Activated gamma-delta T cell treated with Interleukin-2 at 50 U/mL for 16 hours (primary cell): Measurements from ENCODE around the gene KCNK7.

Experiments
- DNase-seq: peaks from one replicate; pipeline ENCODE4 v3.0.0-alpha.2; 2020

Gene KCNK7

DNA sequence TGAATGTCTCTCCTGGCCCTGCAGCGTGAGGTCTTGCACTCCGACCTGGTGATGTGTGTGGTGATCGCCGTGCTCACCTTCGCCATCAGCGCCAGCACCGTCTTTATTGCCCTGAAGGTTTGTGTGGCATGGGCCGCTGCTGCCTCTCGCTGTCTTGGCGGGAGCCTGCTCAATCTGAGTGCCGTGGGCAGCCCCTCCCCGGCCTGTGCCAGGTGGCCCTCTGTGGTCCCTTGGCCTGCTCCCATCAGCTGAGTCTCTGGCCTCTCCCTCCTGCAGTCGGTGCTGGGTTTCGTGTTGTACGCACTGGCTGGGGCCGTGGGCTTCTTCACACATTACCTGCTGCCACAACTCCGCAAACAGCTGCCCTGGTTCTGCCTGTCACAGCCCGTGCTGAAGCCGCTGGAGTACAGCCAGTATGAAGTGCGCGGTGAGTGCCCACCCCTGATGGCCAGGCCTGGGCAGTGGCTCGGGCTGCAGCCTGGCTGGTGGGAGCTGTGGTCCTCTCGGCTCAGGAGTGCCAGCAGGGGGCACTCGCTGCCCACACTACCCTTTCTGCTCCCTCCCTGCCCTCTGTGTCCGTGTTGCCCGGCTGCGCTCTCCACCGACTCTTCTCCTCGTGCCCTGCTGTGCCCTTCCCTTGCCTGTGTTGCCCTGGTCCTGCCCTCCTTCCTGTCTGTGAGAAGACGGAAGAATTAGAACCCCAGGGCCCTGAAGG, 30.2 kb upstream of the KCNK7 start:
- peak; percentile 54 for DNase-seq

DNA sequence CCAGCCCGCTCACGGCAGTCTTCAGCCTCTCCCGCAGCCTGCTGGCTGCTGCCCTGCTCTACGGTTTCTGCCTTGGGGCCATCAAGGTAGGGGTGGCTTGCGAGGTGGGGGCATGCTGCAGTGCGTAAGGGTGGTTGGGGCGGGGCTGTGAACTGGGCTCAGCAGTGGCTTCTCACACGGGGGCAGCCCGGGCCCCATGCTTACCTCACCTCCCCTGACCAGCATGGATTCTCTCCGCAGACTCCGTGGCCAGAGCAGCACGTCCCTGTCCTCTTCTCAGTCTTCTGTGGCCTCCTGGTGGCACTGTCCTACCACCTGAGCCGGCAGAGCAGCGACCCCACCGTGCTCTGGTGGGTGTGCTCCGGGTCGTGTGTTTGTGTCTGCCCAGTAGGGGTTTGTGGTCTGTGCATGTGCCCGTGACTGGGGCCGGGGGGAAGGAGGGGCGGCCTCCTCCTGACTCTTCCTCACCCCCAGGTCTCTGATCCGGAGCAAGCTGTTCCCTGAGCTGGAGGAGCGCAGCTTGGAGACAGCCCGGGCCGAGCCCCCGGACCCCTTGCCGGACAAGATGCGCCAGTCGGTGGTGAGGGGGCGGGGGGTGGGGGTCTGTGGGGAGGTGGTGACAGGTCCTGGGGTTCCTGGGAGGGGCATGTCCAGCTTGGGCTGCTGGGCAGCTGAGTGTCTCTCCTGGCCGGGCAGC, 29.5 kb upstream of the KCNK7 start:
- no peak for DNase-seq

DNA sequence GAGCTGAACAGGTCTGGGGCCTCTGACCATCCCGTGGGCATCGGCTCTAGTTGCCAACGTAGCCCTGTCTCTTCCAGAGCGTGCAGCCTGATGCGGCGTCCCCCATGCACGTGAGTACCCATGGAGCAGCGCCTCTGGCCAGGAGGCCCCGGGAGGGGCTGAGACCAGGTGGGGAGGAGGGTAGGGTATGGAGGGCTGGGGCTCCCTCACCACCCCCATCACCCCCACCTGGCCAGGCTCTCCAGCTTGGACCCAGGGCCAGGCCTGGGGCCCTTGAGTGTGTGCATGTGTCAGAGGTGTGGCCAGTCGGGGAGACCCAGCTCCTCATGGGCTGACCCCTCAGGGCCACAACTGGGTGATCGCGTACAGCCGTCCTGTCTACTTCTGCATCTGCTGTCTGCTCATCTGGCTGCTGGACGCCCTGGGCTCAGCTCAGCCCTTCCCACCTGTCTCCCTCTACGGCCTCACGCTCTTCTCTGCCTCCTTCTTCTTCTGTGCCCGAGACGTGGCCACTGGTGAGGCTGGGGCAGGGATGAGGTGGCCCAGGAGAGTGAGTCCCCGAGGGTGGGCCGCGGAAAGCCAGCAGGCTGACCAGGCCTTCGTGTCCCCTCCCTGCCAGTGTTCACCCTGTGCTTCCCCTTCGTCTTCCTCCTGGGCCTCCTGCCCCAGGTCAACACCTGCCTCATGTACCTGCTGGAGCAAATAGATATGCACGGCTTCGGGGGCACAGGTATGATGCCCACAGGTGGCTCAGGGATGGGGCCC, 28.4 kb upstream of the KCNK7 start:
- DNase-seq: no peak

DNA sequence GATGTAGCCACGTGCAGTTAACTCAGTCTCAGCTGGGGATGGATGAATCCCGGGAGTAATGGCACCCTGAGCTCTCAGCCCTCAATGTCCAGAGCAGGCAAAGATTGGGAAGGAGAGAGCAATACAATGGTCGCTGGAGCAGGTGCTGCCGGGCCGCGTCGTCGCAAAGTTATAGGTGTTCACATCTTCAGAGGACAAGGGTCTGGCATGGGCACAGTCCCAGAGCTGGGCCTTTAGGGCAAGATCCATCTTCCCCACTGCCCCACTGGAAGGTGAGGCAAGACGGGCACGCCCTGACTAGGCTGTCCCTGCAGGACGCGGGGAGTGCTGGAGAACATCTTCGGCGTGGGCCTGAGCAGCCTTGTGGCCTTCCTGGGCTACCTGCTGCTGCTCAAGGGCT, 27.6 kb upstream of the KCNK7 start:
- DNase-seq: no peak

DNA sequence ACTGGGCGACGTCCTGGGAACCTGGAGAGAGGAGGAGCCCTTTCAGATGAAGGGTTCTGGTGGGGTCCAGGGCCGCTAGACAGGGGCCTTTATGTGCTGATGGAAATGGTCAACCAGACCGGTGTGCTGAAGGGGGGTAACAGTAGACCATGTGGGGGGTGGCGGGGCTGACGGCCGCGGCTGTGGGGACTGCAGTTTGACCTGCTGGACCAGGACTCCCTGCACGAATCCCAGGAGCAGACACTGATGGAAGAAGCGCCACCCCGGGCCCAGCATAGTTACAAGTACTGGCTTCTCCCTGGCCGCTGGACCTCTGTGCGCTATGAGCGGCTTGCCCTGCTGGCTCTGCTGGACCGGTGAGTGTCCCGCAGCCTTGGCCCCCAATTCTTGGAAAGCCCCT, 26.4 kb upstream of the KCNK7 start:
- no peak for DNase-seq

DNA sequence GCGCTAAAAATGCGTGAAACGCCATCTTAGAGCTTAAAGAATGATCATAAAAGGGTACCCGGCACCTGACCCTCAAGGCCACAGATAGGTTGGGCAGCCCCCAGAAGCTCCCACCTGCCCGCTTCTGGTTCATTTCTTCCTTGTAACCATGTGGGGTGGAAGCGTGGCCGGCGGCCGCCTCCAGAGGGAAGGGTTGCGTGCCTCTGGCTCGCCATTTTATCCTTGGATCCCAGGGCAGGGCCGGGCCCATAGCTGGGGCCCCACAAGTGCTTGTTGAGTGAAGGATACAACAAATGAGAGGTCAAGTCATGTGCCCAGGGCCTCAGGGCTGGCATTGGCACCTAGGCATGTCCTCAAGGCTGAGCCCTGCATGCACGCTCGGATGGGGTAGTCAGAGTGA, 25.9 kb upstream of the KCNK7 start:
- DNase-seq: no peak

DNA sequence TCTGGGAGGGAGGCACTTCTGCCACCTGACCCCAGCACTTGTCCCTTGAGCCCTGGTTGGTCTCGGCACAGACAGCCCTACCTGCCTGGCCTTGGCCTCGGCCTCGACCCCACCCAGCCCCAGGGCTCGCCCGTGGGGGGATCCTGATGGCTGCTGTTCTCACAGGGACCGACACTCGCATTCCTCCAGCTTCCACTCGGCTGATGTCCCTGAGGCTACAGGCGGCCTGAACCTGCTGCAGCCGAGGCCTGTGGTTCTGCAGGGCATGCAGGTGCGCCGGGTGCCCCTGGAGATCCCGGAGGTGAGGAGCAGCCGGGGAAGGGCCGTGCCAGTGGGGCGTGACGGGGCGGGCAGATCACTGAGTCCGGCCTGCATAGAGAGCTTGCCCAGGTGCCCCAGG, 25.1 kb upstream of the KCNK7 start:
- no peak for DNase-seq

DNA sequence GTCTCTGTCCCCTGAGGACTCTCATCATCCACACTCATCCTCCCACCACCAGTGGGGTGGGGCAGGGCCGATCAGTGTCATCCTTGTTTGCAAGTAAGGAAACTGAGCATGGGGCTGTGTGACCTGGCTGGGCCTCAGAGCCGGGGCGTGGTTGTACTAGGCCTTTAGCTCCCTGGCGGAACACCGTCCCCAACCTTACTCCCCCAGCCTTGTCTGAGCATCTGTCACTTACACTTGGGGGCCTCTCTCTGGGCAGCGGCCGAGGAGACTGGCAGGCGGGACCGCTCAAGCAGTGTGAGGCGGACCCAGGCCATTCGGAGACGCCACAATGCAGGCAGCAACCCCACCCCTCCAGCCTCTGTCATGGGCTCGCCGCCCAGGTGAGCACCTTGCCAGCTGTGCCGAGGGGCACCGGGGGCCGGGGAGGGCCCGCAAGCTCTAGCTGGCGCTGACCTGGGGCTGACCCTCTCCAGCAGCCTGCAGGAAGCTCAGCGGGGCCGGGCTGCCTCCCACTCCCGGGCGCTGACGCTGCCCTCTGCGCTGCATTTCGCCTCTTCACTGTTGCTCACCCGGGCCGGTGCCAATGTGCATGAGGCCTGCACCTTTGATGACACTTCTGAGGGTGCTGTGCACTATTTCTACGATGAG, 23.8 kb upstream of the KCNK7 start:
- no peak for DNase-seq

DNA sequence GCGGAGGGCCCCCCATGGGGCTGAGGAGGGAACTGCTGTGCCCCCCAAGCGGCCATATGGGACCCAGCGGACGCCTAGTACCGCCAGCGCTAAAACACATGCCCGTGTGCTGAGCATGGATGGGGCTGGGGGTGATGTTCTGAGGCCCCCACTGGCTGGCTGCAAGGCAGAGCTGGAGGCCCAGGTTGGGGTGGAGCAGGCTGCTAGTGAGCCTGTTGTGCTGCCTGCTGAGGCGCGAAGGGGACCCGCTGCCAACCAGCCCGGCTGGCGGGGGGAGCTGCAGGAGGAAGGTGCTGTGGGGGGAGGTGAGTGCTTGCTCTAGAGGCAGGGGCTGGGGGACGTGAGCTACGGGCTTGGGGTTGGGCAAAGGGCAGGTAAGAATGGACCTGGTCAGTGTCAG, 23.2 kb upstream of the KCNK7 start:
- no peak for DNase-seq

DNA sequence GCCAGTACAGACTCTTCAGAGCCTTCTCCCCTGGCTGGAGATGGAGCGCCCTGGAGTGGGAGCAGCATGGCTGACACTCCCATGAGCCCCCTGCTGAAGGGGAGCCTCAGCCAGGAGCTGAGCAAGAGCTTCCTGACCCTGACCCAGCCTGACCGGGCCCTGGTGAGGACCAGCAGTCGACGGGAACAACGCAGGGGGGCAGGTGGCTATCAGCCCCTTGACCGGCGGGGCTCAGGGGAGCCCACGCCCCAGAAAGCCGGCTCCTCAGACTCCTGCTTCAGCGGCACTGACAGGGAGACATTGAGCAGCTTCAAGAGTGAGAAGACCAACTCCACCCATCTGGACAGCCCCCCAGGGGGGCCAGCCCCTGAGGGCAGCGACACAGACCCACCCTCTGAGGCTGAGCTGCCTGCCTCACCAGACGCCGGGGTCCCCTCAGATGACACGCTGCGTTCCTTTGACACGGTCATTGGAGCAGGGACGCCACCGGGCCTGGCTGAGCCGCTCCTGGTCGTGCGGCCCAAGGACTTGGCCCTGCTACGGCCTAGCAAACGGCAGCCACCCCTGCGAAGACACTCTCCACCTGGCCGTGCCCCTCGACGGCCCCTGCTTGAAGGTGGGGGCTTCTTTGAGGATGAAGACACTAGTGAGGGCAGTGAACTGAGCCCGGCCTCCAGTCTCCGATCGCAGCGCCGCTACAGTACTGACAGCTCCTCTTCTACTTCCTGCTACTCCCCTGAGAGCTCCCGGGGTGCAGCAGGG, 22.6 kb upstream of the KCNK7 start:
- DNase-seq: no peak

DNA sequence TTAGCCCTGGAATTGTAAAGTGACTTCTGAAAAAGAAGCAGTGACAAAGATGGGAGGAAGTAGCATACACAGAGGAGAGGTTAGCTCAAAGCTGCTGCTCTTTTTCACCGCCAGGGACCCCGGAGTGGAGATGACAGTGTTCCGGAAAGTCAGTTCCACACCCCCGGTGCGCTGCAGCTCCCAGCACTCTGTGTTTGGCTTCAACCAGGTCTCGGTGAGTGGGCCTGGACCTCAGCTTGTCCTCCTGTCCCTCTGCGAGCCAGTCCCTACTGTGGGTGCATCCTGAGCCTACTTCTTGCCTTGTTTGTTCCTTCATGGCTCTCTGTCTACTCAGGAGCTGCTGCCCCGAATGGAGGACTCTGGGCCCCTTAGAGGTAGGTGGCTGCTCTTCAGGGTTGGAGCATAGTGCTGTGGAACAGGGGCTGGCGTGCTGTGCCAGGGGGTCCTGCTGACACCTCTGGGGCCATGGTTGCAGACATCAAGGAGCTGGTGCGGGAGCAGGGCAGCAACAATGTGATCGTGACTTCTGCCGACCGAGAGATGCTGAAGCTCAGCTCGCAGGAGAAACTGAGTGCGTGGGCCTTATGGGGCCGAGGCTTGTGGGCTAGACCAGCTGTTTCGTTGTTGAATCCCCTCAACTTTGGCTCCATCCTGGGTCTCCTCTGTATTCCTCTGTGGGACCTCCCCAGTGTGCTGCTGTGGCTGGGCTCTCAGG, 21.7 kb upstream of the KCNK7 start:
- DNase-seq: no peak

DNA sequence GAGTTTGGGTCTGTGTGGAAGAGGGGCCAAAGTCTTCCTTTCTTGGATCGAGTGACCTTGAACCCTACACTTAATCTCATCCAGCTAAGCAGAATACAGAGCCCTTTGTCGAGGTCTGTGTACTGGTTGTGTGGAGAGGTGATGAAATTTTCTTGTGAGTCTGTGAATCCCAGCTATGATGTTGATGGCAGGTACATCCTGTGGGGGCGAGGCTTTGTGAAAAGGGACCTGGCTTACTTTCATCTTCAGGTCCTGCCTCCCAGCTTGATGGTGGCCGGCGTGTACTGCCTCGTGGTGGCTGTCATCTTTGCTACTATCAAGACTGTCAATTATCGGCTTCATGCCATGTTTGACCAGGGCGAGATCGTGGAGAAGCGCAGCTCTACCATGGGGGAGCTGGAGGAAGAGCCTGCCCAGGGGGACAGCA, 21.0 kb upstream of the KCNK7 start:
- DNase-seq: no peak

DNA sequence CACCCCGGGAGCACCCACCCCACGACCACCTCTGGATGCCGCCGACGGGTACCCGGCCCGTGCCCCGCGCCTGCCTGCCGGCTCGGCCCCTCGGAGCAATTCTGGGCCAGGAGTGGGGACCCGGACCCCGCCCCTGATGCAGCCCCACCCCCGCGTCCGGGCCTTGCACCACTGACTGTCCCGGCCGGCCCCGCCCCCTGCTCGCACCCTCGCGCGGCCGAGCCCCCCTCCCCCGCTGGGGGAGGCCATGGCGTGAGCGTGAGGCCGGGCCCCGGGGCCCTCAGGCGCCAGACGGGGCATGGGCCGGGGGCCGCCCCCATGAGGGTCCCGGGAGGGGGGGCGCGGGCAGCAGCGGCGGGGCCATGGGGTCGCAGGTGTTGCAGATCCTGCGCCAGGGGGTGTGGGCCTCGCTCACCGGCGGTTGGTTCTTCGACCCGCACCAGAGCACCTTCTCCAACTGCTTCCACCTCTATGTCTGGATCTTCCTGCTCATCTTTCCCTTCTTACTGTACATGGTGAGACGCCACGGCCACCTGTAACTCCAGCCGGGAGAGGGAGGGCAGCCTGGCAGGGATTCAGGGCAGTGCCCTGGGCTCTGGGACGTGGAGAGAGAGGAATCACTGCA, 20.5 kb upstream of the KCNK7 start:
- DNase-seq: no peak

DNA sequence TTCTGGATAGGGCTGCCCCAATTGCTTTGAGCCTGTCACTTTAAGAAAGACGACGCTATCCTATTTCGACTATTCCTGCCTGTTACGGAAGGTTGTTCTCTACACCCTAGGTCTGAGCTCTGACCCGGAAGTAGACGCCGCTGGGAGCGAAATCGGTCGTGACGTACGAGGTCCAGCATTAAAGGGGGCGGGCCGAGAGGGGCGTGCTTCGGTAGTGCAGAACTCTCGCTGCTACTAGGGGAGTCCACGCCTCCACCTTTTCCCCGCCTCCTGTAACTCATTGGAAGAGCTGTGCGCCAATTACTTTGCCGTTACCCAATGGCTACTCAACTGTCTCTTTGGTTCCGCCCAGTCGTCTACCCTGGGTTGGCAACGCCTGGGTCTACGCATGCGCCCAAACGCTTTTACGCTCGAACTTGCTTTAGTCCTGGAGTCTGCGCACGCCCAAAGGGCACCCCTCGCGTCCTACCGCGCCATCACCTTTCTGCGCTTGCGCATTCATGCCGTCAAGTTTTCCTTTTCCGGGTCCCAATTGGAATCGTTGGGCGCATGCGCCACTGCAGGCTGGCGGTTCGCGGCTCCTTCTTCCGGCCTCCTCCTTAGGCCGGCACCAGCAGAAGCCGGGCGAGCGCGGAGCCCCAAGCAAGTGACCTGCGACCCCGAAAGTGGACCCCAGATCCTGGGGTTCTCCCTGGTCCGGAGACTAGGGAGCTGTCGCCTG, 19.8 kb upstream of the KCNK7 start, which contains the start of gene PCNX3:
PCNX3 (plus strand) TSS at position 548 of the 721 bp plus-strand sequence. CDS start 536 bp downstream, outside the sequence.
- peak; percentile 100 for DNase-seq

DNA sequence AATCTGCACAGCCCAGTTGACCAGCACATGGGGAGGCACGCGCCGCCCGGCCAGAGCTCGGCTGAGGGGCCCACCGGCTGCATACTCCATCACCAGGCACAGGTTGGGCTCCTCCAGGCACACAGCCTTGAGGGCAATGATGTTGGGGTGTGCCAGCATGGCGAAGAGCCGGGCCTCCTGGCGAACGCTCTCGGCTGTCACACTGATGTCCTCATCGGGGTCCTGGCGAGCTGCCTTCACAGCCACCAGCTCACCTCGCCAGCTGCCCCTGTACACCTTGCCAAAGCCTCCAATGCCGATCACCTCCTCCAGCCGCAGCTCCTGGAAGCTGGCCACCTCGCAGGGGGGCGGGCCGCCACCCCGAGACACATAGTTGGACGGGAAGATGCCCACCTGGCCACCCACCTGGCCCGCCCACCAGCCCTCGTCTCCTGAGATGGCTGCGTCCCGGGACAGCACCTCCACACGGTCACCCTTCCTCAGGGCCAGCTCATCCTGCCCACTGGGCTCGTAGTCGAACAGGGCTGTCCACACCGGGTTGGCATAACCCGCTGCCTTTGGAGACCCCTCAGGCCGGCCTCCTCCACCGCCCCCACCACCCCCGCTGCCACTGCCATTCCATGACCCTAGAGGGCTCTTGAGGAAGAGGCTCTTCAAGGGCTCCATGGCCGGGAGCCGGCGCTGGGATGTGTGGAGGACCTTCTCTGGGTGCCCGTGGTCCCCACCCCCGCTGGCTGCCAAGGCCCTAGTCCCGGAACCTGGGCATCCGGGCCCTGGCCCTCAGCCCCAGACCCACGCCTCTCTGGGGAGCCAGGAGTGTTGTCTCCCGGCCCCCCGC, 17.7 kb upstream of the KCNK7 start:
- no peak for DNase-seq

DNA sequence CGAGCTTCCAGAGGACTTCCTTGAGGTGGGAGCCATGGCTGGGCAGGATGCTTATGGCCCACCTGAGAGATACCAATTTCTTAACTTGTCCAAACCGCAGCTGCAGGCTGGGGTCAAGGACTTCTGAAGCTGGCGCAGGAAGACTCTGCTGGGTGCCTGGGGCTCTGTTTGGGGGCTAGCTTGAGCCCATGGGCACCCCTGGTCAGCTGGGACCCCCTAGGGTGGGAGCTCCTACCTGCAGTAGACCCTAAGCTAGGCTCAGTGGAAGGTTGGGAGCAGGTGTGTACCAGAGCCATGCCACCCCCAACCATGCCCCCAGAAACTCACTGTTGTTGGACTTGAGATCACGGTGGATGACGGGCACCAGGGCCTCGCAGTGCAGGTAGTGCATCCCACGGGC, 17.1 kb upstream of the KCNK7 start:
- DNase-seq: no peak

DNA sequence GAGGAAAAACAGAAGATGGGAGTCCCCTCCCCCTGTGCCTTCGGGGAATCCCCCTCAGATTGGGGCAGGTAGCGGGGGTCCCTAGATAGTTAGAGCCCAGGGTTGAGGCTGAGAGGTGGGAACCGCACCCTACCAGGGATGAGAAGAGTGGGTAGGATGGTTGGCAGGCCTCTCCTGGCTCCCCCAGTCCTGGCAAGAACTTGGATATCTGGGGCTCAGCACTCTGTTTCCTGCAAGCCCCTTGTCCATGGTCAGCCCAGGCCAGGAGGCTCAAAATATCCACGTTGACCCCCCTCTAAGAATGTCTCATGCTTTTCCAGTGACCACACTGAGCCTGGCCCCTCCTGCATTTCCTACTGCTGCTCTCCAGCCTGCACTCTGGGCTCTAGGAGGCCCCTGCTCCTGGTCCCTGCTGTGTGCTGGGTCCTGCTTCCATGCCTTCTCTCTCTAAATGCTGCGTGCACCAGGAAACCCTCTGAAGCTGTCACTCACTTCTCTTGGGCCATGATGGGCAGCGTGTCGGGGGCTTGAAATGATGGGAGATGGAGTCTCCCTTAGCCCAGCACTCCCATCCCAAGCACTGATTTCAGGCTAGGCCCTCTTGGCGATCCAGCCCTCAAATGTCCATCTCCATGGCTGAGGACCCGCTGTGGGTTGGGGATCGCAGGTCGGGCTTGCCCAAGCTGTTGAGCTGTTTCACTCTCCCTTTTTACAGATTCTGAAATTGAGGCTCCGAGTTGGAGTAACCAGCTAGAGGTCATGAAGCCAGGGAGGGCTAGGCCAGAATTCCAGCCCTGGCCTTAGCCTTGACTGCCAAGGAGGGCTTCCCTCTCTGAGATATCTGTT, 16.4 kb upstream of the KCNK7 start:
- no peak for DNase-seq

DNA sequence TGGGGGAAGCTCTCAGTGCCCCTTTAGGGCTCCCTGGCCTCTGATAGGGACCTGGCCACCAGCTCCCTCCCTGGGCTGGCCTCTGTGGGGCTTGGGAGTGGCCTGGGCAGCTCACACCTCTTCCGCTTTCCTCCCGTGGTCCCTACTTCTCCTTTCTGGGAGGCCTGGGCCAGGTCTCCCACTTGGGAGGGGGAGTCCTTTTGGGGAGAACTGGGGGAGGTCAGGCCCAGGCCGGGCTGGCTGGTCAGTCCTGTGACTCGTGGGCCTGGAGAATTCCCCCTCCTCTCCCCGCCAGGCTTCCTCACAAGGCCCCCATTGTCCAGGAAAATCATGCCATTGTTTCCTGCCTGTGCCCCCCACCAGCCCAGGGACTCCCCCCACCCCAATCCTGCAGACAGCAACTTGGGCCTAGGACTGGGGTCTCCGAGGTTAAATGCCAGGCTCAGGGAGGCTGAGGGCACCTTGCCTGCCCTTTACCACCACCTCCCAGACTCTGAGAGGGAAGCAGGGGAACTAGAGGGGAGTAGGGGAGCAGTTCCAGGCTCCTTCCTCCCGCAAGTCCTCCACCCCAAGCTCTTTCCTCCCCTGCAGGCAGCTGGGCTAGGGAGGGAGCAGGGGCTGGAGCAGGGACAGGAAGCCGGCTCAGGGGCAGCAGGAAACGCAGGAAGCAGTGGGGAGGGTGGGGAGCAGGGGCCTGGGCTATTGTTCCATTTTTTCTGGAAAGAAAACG, 15.6 kb upstream of the KCNK7 start:
- no peak for DNase-seq
